Stimulated activated CD8-positive, alpha-beta memory T cell treated with anti-CD3 and anti-CD28 coated beads, Interleukin-7, amount 100 ng/mL, for 1 hour (primary cell): ENCODE results near the gene NRIP3.
A peak's percentile ranks its signal among the peaks of the same experiment; 100 is the strongest.

ENCODE experiments used
- DNase-seq, 2 donors: peaks; one replicate each; pipeline ENCODE4 v3.0.0-alpha.2; 2020; ENCODE audit warnings: low read depth in 2 of 2

Gene NRIP3

GRCh38 chr11:9003573-9004182, at the start of gene NRIP3:
TSS of gene NRIP3 (minus strand) at chr11:9004001. CDS start at chr11:9003935, 66 bp downstream.
- DNase-seq, result peak; percentile 43 to 55

- no peak for DNase-seq
Measured at GRCh38 chr11:9052316-9052715, 48.5 kb upstream of the NRIP3 start.

GRCh38 chr11:9049959-9050358, 46.2 kb upstream of the NRIP3 start:
- no peak for DNase-seq

GRCh38 chr11:9047964-9048523, 44.2 kb upstream of the NRIP3 start:
- no peak for DNase-seq

GRCh38 chr11:9046481-9046880, 42.7 kb upstream of the NRIP3 start:
- DNase-seq, result no peak

- no peak for DNase-seq
Measured at GRCh38 chr11:9042488-9042887, 38.7 kb upstream of the NRIP3 start.

- no peak for DNase-seq
Measured at GRCh38 chr11:9041747-9042146, 37.9 kb upstream of the NRIP3 start.

GRCh38 chr11:9040410-9040809, 36.6 kb upstream of the NRIP3 start:
- DNase-seq, result no peak

GRCh38 chr11:9039863-9040262, 36.1 kb upstream of the NRIP3 start:
- DNase-seq, result no peak

- no peak for DNase-seq
Measured at GRCh38 chr11:9039198-9039597, 35.4 kb upstream of the NRIP3 start.

- no peak for DNase-seq
Measured at GRCh38 chr11:9038541-9038940, 34.7 kb upstream of the NRIP3 start.

GRCh38 chr11:9037963-9038362, 34.2 kb upstream of the NRIP3 start:
- DNase-seq, result no peak

- no peak for DNase-seq
Measured at GRCh38 chr11:9037046-9037780, 33.4 kb upstream of the NRIP3 start.

- DNase-seq, result no peak
Measured at GRCh38 chr11:9030601-9031000, 26.8 kb upstream of the NRIP3 start.

GRCh38 chr11:9029422-9029821, 25.6 kb upstream of the NRIP3 start:
- DNase-seq, result no peak

GRCh38 chr11:9028581-9028980, 24.8 kb upstream of the NRIP3 start:
- DNase-seq, result no peak

- DNase-seq, result no peak
Measured at GRCh38 chr11:9025101-9025850, 21.5 kb upstream of the NRIP3 start.

- no peak for DNase-seq
Measured at GRCh38 chr11:9022961-9023680, 19.3 kb upstream of the NRIP3 start.

- no peak for DNase-seq
Measured at GRCh38 chr11:9020916-9021315, 17.1 kb upstream of the NRIP3 start.

- no peak for DNase-seq
Measured at GRCh38 chr11:9019861-9020260, 16.1 kb upstream of the NRIP3 start.

- DNase-seq, result no peak
Measured at GRCh38 chr11:9017773-9018172, 14.0 kb upstream of the NRIP3 start.
